K562 (cell line): ENCODE measurements around the gene STX11. TPM values are rescaled to one million over a fixed set of nuclear protein-coding genes. Genes with fewer than 3 reads are reported as not detected.

Source experiments
- CCAR2 ChIP-seq: fragments of 200-400 bp; formaldehyde crosslinking; IDR thresholded peaks from 2 replicates; pipeline ENCODE4 v1.6.1; 2017; ENCODE audit warnings: mild to moderate bottlenecking, low read depth, low read length
- CEBPB ChIP-seq: fragments of 450-650 bp; IDR thresholded peaks from 2 replicates; pipeline ENCODE4 v1.6.1; 2016; ENCODE audit warnings: missing genetic modification characterization, missing compliant biosample characterization
- MTF1 ChIP-seq: fragments of 250-450 bp; sonication (Bioruptor Pico); IDR thresholded peaks from 2 replicates; pipeline ENCODE4 v1.9.0; 2021; ENCODE audit warnings: moderate library complexity, mild to moderate bottlenecking, inconsistent platforms, borderline replicate concordance
- PML ChIP-seq: IDR thresholded peaks from 2 replicates; pipeline ENCODE4 v1.6.1; 2012; ENCODE audit warnings: low read length, inconsistent platforms
- REST ChIP-seq, 2 experiments: fragments of 450-650 bp; formaldehyde crosslinking in 1 of 2; IDR thresholded peaks; 2 replicates each; pipeline versions ENCODE4 v1.4.0 to v1.6.1; 2014 to 2020; ENCODE audit warnings: mild to moderate bottlenecking in 2 of 2, borderline replicate concordance in 1 of 2, low read depth in 1 of 2
- ZNF143 ChIP-seq: sonication (generic); formaldehyde crosslinking; IDR thresholded peaks from 2 replicates; pipeline ENCODE4 v1.9.0; 2022; ENCODE audit warnings: mild to moderate bottlenecking, missing genetic modification reagents
- ZNF280A ChIP-seq: fragments of 450-650 bp; IDR thresholded peaks from 2 replicates; pipeline ENCODE4 v1.6.1; 2018; ENCODE audit warnings: mild to moderate bottlenecking, low read depth; ENCODE audit not compliant: partially characterized antibody
- ZNF431 ChIP-seq: sonication (generic); formaldehyde crosslinking; IDR thresholded peaks from 2 replicates; pipeline ENCODE4 v1.8.0; 2022; ENCODE audit warnings: mild to moderate bottlenecking, missing genetic modification reagents
- ZSCAN29 ChIP-seq: fragments of 450-650 bp; IDR thresholded peaks from 2 replicates; pipeline ENCODE4 v1.6.1; 2017
- ZZZ3 ChIP-seq: fragments of 450-650 bp; IDR thresholded peaks from 2 replicates; pipeline ENCODE4 v1.6.1; 2016; ENCODE audit warnings: antibody characterized with exemption, mild to moderate bottlenecking, moderate library complexity
- polyA plus RNA-seq, 8 experiments: library from polyadenylated mRNA; depleted of rRNA in 4 of 8; stranded (reverse) in 5 of 8; unstranded in 3 of 8; fragments of >200 nt; fragmentation: Nextera tagmentation in 2 of 8; fragmentation: Illumina TruSeq in 1 of 8; extraction: Ambion mirVana in 2 of 8; extraction: Trizol in 1 of 8; gene quantifications; 2 replicates each; pipeline versions ENCODE4 v1.2.1 to v1.2.3, GENCODE V29; 2011 to 2014; ENCODE audit warnings: inconsistent platforms in 1 of 8, missing spikeins in 1 of 8
- total RNA-seq, 7 experiments: library from RNA; depleted of rRNA in 6 of 7; stranded (reverse); fragments of >200 nt in 6 of 7; fragmentation: Illumina TruSeq in 2 of 7; extraction: Trizol in 2 of 7; gene quantifications; 2 replicates each; pipeline versions ENCODE4 v1.2.1 to v1.2.3, GENCODE V29; 2011 to 2021; ENCODE audit warnings: low replicate concordance in 1 of 7
- TF ChIP-seq, protein P1 (sequence below): fragments of 200-800 bp; sonication (Bioruptor generic); IDR thresholded peaks from 2 replicates; pipeline ENCODE4 v1.6.1; 2017; ENCODE audit warnings: missing genetic modification characterization, missing compliant biosample characterization
- TF ChIP-seq, protein P2 (sequence below): fragments of 250-450 bp; sonication (Bioruptor Pico); IDR thresholded peaks from 2 replicates; pipeline ENCODE4 v1.8.0; 2022; ENCODE audit warnings: inconsistent platforms, mild to moderate bottlenecking, moderate library complexity, borderline replicate concordance
- TF ChIP-seq, protein P3 (sequence below): sonication (generic); formaldehyde crosslinking; IDR thresholded peaks from 2 replicates; pipeline ENCODE4 v1.8.0; 2022; ENCODE audit warnings: mild to moderate bottlenecking, missing genetic modification reagents

Gene STX11
- total and polyA plus RNA-seq, 9 of the 15 experiments (the other 6 are each of a cell fraction or from before 2014, with no cell fraction given): 0.06 to 0.73 (median 0.40) TPM

DNA sequence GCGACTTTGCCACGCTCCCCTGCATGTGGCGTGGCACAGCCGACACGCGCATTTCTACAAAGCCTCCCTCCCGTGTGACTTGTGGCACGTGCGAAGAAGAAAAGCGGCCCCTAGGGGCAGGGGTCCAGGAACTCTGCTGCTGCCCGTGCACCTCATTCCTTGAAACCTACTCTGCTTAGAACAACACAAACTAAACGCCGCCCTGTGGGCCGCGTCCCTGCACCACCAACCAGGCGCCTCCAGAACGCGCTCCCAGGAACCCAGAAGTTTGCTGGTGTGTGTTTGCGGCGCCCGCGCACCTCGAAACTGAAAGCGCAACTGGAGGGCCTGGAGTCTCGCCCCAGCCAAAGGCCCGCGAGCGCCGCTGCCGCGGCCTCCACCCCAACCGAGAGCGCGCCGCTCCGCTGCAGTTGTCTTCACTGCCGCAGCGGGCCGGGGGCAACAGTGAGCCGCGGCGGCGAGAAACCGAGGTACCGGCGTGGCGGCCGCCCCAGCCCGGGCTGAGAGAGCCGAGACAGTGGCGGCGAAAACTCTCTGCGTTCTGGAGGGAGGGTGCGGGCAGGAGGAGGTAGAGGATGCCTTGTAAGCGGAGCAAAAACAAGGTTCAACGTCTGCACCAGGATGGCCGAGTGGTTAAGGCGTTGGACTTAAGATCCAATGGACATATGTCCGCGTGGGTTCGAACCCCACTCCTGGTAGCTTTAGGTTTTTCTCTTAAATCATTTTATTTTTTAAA lies 65.8 kb downstream of the STX11 start (continued):
- no peak for TF ChIP-seq CCAR2
- TF ChIP-seq, protein P1, sequence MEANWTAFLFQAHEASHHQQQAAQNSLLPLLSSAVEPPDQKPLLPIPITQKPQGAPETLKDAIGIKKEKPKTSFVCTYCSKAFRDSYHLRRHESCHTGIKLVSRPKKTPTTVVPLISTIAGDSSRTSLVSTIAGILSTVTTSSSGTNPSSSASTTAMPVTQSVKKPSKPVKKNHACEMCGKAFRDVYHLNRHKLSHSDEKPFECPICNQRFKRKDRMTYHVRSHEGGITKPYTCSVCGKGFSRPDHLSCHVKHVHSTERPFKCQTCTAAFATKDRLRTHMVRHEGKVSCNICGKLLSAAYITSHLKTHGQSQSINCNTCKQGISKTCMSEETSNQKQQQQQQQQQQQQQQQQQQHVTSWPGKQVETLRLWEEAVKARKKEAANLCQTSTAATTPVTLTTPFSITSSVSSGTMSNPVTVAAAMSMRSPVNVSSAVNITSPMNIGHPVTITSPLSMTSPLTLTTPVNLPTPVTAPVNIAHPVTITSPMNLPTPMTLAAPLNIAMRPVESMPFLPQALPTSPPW: peak; percentile 83
- TF ChIP-seq ZZZ3: no peak
- TF ChIP-seq, protein P2, sequence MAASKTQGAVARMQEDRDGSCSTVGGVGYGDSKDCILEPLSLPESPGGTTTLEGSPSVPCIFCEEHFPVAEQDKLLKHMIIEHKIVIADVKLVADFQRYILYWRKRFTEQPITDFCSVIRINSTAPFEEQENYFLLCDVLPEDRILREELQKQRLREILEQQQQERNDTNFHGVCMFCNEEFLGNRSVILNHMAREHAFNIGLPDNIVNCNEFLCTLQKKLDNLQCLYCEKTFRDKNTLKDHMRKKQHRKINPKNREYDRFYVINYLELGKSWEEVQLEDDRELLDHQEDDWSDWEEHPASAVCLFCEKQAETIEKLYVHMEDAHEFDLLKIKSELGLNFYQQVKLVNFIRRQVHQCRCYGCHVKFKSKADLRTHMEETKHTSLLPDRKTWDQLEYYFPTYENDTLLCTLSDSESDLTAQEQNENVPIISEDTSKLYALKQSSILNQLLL: no peak
- TF ChIP-seq ZSCAN29: peak; percentile 72; the same call in 1 of the 2 replicates
- TF ChIP-seq MTF1 (CRISPR knock-in tag): no peak
- TF ChIP-seq ZNF143: 0 out of 2 replicates have a peak, but pooled peaks have one; percentile 57
- no peak for TF ChIP-seq REST (IDR thresholded peaks at IDR 0.05; ENCODE audit: borderline replicate concordance)
- TF ChIP-seq REST (CRISPR knock-in tag; IDR thresholded peaks at IDR 0.05; ENCODE audit: low read depth): peak; percentile 27; the same call in 1 of the 2 replicates
- TF ChIP-seq ZNF431: peak; percentile 88
- TF ChIP-seq, protein P3, sequence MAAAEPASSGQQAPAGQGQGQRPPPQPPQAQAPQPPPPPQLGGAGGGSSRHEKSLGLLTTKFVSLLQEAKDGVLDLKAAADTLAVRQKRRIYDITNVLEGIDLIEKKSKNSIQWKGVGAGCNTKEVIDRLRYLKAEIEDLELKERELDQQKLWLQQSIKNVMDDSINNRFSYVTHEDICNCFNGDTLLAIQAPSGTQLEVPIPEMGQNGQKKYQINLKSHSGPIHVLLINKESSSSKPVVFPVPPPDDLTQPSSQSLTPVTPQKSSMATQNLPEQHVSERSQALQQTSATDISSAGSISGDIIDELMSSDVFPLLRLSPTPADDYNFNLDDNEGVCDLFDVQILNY: no peak; the same call in 1 of the 2 replicates
- TF ChIP-seq PML: no peak; the same call in 1 of the 2 replicates
- TF ChIP-seq ZNF280A: no peak
- no peak for TF ChIP-seq CEBPB (tag)
